Measurements from ENCODE around the gene RAD51B. TPM values are rescaled to one million over a fixed set of nuclear protein-coding genes. Genes with fewer than 3 reads are reported as not detected.
A peak's percentile ranks its signal among the peaks of the same experiment; 100 is the strongest.

The RAD51B gene
- total and polyA plus RNA-seq, 3 donors from 2014 or later, result 5.5 to 22.5 (median 19.1) TPM

DNA sequence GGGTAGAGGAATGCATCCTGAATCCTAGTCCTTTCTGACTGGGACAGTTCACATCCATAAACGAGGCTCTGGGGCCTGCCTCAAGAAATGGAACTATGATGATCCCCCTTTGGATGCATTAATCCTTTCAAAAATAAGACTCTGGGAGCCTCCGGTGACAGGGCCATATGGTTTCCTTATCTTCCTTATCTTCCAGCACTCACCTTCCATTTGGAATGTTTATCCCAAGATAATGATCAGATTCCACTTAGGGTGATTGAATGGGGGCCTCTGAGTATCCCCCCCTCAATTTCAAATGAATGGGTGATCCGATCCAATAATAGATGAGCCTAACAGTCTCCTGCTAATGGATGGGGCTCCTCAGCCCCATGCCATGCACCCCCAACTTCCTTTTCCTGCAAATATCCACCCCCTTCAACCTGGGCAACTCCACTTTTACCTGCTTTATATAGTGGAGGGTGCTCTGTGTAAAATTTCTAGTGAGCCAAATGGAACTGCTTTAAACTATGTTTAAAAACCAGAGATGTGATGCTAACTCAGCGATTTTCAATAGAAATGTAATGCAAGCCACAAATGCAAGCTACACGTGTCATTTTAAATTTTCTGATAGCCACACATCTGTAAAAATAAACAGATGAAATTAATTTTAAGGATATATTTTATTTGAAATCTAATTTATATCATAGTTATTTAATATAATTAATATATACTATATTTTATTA, 815.5 kb downstream of the RAD51B start:
- intact Hi-C loops (cut with DNase I; ENCODE audit: low total_unique reads), result no loop called here
- no peaks in the 10 kb centered on the region for H3K9me3 ChIP-seq
- no peak for DNase-seq
- no peaks in the 10 kb centered on the region for H3K36me3 ChIP-seq (ENCODE audit: low read depth, missing control alignments)
- no peak overlapping the region for H3K27ac ChIP-seq
- peaks cover 44% of the 10 kb centered on the region for H3K4me1 ChIP-seq
- H3K27me3 ChIP-seq, result no peaks in the 10 kb centered on the region
- WGBS, 2 donors, result 89 to 90% methylated on average over 5 of the region's 5 CpGs
- TF ChIP-seq POLR2A (IDR thresholded peaks at IDR 0.05), result no peak
- TF ChIP-seq, protein P1, sequence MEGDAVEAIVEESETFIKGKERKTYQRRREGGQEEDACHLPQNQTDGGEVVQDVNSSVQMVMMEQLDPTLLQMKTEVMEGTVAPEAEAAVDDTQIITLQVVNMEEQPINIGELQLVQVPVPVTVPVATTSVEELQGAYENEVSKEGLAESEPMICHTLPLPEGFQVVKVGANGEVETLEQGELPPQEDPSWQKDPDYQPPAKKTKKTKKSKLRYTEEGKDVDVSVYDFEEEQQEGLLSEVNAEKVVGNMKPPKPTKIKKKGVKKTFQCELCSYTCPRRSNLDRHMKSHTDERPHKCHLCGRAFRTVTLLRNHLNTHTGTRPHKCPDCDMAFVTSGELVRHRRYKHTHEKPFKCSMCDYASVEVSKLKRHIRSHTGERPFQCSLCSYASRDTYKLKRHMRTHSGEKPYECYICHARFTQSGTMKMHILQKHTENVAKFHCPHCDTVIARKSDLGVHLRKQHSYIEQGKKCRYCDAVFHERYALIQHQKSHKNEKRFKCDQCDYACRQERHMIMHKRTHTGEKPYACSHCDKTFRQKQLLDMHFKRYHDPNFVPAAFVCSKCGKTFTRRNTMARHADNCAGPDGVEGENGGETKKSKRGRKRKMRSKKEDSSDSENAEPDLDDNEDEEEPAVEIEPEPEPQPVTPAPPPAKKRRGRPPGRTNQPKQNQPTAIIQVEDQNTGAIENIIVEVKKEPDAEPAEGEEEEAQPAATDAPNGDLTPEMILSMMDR (IDR thresholded peaks at IDR 0.05), result no peak
- no peak overlapping the region for H3K4me3 ChIP-seq

DNA sequence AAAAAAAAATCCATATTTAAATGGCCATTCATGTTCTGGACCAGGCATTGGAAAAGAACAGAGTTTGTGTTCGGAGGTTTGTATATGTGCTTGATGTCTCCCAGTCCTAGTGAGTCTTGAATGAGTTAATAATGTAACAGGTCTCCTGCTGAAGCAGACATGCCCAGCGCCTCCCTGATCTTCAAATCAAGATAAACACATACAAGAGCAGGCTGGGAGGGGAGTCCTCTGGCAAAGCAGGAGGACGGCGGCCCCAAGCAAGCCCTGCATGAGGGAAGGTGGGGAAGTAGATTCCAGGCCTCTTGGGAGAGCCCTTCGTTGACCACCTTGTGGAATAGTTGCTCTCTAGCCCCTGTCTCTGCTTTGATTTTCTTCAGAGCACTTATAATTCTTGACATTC, 817.0 kb downstream of the RAD51B start:
- 51 to 71% methylated on average over 5 of the region's 5 CpGs for WGBS, 2 donors
- TF ChIP-seq POLR2A (IDR thresholded peaks at IDR 0.05), result no peak
- TF ChIP-seq, protein P1 (IDR thresholded peaks at IDR 0.05), result no peak
- peaks cover 41% of the 10 kb centered on the region for H3K4me1 ChIP-seq
- no peaks in the 10 kb centered on the region for H3K9me3 ChIP-seq
- H3K36me3 ChIP-seq (ENCODE audit: low read depth, missing control alignments), result no peaks in the 10 kb centered on the region
- intact Hi-C loops (cut with DNase I; ENCODE audit: low total_unique reads), result no loop called here
- no peak overlapping the region for H3K27ac ChIP-seq
- H3K4me3 ChIP-seq, result no peak overlapping the region
- H3K27me3 ChIP-seq, result no peaks in the 10 kb centered on the region
- DNase-seq, result no peak

DNA sequence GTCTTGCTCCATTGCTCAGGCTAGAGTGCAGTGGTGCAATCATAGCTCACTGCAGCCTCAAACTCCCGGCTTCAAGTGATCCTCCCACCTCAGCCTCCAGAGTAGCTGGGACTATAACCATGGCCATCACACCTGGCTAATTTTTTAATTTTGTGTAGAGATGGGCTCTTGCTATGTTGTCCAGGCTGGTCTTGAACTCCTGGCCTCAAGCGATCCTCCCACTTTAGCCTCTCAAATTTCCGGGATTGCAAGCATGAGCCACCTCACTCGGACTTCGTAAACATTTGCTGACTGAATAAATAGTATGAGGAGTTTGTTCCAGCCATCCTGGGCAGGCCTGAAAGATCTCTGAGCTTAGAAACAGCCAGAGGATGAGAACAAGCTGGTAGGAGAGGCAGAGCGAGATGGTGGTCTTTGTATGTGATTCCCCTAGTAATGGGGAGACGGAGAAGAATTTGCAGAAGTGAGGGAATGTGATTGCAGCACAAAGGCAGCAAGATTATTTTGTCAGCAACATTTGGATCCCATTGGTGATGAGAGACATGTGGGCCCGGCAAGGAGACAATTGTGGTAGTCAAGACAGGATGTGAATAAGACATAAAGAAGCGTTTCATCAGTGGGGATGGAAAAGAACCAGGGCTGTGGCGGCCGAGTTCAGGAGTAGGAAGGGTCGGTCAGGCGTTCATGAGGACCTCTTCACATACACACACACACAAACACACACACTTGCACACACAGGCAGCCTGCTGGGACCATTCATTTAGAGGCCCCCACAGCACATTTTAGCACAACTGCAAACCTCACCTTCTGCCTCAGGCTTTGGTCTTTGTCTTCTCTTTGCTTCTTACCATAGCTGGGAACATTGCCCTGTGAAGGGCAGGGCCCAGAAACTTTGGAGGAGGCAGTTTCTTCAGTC, 817.8 kb downstream of the RAD51B start:
- DNase-seq, result no peak
- Histone ChIP-seq H3K4me1 (peaks cover 34% of the 10 kb centered on the region), H3K4me3 (no peak overlapping the region), H3K36me3 (ENCODE audit: low read depth, missing control alignments) (no peaks in the 10 kb centered on the region), H3K27ac (peak overlapping the region in 1 of 2 donors; percentile 83), H3K9me3 (no peaks in the 10 kb centered on the region), H3K27me3 (no peaks in the 10 kb centered on the region)
- WGBS, 2 donors, result 72 to 80% methylated on average over 13 of the region's 13 CpGs
- TF ChIP-seq POLR2A (IDR thresholded peaks at IDR 0.05), result no peak
- TF ChIP-seq, protein P1 (IDR thresholded peaks at IDR 0.05), result no peak
- intact Hi-C loops (cut with DNase I; ENCODE audit: low total_unique reads), result no loop called here

DNA sequence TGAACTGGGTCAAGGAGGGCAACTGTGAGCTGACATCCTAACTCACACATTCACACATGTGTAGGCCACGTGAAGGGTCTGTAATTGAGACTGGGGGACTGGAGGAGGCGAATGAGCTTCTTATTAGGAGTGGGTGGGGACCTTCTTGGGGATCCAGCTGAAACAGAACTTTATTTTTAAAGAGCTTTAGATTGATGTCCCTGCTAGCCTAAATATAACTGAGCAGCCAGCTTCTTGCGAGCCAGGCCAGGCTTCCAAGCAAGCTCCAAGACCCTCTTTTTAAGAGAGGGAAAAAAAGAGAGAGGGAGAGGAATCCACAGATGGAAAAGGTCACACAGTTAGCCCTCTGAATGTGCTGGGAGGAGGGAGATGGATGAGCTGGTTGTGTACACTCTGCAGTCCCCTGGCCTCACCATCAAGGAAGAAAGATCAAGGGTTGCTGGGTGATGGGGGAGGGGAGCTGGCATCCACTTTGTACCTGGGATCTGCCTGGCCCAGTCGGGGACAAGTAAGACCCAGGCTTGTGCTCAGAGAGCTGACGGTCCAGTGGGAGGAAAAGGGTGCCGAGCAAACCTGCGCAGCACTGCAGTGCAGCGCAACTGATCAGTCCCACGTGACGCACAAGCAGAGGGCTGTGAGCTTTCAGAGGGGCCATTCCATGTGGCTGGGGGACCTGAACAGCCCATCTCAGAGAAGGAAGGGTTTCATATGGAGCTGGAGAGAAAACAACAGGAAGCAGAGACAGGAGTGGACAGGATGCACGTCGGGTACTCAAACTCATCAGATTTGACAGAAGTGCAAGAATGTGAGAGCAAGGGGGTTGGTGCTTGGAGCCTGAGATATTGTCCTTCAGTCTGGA, 818.8 kb downstream of the RAD51B start:
- H3K4me1 ChIP-seq, result peaks cover 26% of the 10 kb centered on the region
- no peaks in the 10 kb centered on the region for H3K36me3 ChIP-seq (ENCODE audit: low read depth, missing control alignments)
- 68 to 69% methylated on average over 12 of the region's 12 CpGs for WGBS, 2 donors
- H3K9me3 ChIP-seq, result no peaks in the 10 kb centered on the region
- TF ChIP-seq, protein P1 (IDR thresholded peaks at IDR 0.05), result no peak
- TF ChIP-seq POLR2A (IDR thresholded peaks at IDR 0.05), result no peak
- H3K27me3 ChIP-seq, result no peaks in the 10 kb centered on the region
- DNase-seq, result no peak
- H3K4me3 ChIP-seq, result no peak overlapping the region
- intact Hi-C loops (cut with DNase I; ENCODE audit: low total_unique reads), result no loop called here
- H3K27ac ChIP-seq, result peak overlapping the region; percentile 42 to 83
